ELF-1 (cell line): ENCODE results near the gene TRABD2B.

ENCODE experiments used
- DNase-seq: peaks from one replicate; pipeline ENCODE4 v3.0.0-alpha.2; 2016; ENCODE audit warnings: low read depth, low spot score

The TRABD2B gene

GRCh38 chr1:47830641-47831333, 166.4 kb downstream of the TRABD2B start:
- DNase-seq, result no peak

DNA sequence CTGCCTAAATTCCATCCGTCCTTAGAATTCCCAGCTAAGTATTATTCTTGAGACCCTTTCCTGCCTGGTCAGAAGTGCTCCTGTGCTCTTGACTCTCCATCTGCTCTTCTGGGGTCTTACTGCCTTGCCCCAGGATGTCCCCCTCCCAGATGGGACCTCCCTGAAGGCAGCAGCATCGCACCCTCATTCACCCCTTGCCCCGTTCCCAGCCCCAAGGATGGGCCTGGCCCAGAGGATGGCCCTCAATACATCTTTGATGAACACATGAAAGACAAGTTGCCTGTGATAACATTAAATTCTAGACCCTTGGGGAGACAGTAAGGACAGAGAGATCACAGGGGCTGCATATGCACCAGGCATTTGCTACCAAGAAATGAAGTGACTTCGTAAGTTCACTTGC, 167.2 kb downstream of the TRABD2B start:
- no peak for DNase-seq

GRCh38 chr1:47828978-47829377, 168.2 kb downstream of the TRABD2B start:
- DNase-seq, result no peak

GRCh38 chr1:47827109-47827508, 170.1 kb downstream of the TRABD2B start:
- DNase-seq, result no peak

DNA sequence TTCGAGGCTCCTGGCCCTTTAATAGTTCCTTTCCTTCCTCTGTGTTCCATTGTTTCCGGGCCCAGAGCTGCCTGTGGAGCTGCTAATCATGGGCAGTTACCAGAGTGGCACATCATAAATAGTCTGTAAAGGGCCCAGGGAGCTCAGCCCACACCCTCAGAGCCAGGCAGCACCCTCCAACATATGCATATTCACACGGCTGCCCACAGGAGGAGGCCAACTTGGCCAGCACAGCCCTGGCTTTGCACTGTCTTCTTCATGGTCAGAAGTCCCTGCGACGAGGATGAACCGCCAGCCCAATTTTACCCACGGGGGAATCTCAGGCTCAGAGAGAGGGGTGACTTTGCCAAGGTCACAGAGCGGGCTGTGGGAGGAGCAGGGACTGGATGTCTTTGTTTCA, 172.5 kb downstream of the TRABD2B start:
- no peak for DNase-seq

DNA sequence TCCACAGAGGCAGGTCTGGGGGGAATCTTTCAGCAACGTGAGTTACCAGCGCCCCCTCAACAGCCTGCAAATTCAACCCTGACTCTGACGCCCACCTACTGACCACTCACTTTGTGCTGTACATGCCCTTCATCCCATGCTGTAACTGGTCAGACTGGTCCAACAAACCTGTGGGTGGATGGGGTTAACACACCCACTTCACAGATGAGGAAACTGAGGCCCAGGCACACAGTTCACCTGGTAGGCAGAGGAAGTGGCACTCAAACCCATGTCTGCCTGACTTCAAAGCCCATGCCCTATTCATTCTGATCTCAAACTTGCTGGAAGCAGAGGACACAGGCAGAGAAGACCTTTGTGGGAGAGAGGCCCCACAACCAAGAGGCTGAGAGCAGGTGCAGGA, 172.9 kb downstream of the TRABD2B start:
- no peak for DNase-seq

DNA sequence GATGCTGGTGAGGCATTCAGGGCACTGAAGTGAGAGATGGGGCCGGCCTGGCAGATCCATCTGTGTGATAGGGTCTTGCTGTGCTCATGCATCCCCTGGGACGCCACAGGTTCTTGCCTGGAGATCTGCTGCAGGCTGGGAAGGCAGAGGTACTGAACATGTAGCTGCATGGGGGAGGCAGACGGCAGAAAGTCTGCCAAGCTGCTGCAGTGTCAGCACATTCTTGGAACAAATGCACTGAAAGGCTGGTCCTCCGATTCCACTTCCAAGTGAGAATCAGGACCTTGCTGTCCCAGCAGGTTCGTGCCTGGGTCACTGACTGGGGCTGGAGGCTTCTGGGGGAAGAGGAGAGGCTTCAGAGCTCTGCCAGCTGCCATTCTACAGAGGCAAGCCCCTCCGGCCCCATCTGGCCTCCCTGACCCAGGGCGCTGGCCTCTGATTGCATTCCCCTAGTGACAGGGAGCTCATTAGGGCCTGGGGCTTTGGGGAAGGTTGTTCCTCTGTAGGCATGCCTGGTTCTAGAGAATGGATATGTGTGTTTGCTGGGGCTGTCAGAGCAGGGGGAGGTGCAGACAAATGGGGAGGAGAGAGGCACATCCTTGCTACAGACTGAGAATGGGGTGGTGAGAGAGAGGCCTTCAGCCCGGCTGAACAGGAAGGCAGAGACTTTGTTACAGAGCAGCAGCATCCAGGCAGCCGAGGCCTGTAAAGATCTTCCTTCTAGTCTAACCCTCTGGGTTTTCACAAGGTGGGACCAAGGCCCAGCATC, 174.0 kb downstream of the TRABD2B start:
- peak; percentile 54 for DNase-seq

- DNase-seq, result no peak
Measured at GRCh38 chr1:47821760-47822159, 175.4 kb downstream of the TRABD2B start.

GRCh38 chr1:47819574-47819888, 177.7 kb downstream of the TRABD2B start:
- DNase-seq, result no peak

DNA sequence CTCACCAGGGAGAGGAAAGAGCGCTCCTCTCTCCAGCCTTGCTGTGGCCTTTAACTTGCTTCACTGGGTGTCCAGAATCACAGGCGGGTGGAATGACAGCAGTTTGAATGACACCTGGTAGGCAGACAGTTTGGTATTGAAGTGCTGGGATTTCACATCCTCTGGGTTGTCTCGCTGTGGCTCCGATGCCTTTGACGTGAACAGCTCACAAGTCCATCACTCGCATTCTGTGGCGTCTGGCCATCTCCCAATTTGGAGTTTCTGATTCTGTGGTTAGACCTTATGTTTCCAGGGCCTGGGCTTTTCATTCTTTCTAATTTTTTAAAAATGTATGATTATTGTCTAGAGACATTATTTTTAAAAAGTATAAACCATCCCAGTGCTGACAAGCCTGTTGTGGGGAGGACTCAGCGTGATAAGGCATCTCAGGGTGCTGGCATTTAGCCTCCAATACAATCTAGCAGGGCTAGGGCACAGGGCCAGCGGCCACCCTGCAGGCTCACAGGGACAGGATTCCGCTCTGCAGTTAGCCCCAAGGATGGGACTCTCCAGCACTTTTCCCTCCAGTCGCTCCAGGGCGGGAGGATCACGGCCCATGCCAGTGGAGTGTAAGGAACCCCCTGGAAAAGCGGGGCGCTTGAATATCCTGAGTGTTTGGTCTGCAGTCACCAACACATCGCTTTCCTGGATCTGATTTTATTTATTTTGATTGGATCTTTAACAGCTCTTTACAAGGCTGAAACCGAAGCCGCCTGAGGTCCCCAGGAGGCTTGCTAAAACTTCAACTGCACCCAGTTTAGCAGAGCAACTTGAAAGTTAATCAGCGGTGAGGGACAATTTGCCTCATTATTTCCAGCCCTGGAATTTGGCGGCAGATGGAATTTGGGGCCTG, 178.3 kb downstream of the TRABD2B start:
- DNase-seq, result no peak

GRCh38 chr1:47817861-47818260, 179.3 kb downstream of the TRABD2B start:
- no peak for DNase-seq

- DNase-seq, result no peak
Measured at GRCh38 chr1:47816325-47817071, 180.7 kb downstream of the TRABD2B start.

GRCh38 chr1:47814612-47815395, 182.4 kb downstream of the TRABD2B start:
- DNase-seq, result no peak

GRCh38 chr1:47813970-47814369, 183.2 kb downstream of the TRABD2B start:
- no peak for DNase-seq

- no peak for DNase-seq
Measured at GRCh38 chr1:47812904-47813514, 184.2 kb downstream of the TRABD2B start.

DNA sequence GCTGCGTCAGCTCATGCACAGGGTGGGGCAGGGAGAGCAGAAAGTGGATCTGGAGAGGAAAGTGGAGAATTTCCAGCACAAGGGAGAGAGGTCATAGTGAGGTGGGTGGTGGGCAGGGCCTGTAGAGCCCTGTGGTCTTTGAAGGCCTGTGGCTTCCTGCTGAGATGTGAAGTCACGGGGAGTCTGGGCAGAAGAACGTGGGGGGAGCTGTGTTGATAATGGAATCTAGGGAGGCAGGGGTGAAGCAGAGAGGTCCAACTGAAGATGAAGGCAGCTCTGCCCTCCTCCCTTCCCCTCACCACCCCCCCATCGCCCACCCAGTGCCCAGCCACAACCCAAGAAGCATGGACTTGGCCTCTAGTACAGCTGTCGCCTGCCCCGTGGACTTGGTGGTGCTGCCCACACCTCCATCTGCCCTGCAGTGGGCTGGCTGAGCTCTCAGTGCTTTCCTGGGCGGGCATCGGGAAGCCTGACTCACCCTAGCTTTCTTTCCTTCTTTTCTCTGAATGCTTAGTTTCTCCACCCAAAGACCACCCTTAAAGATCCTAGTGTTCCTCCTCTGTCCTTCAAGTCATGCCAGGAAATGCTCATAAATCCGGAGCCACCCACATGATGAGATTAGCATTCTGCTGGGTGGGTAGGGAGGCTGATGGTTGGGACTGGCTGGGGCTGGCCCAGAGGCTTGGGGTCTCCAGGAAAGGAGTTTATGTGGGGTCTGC, 186.1 kb downstream of the TRABD2B start:
- no peak for DNase-seq

- peak; percentile 68 for DNase-seq
Measured at GRCh38 chr1:47809301-47810084, 187.7 kb downstream of the TRABD2B start.

- DNase-seq, result no peak
Measured at GRCh38 chr1:47808612-47809011, 188.6 kb downstream of the TRABD2B start.

DNA sequence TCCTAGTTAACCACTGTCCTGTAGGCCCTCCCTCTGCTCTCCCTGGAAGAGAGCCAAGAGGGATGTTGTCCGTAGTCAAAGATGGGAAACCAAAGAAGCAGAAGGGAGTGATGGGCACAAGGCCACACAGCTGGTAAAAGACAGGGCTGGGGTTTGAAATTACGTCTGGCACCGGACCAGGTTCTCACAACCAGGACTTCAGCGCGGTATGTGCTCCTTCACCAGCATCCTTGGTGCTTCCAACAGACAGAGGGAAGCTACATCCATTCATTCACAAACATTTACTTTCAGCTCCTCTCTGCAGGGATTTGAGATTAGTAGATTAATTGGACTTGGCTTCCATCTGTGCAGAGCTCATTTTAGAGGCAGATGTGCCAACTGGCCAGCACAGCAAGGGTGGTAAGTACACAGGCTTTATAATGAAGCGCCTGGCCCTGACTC, 191.2 kb downstream of the TRABD2B start:
- no peak for DNase-seq
